Measurements from ENCODE around the gene TNFSF9. TPM values are rescaled to one million over a fixed set of nuclear protein-coding genes. Genes with fewer than 3 reads are reported as not detected.
"Not testable (repeated sequence)": the region's sequence is repeated elsewhere in the genome, so short reads cannot be mapped to it uniquely, and the experiment has no call there.

TNFSF9 gene
- total RNA-seq, 1 experiment from 2014 or later: 39.0 TPM

DNA sequence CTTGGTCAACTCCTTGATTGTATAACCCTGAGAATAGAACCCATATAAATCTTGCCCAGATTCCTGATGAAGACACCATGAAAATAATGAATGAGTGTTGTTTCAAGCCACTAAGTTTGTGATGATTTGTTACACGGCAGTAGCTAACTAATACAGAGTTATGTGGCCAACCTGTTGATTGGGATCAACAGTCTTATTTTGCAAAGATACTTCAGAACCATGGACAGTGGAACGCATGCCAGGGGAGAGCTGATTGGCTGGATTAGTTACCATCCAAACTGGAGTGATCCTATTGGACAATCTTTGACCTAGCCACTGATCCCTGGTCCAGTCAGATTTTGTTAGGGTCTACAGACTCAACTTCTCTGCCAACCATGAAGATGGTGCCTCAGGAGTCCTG lies 33.6 kb downstream of the TNFSF9 start:
- DNase-seq (ENCODE audit: low spot score): no peak
- in situ Hi-C loops (cut with HindIII; ENCODE audit: low sequenced_read_pairs): no loop called here

DNA sequence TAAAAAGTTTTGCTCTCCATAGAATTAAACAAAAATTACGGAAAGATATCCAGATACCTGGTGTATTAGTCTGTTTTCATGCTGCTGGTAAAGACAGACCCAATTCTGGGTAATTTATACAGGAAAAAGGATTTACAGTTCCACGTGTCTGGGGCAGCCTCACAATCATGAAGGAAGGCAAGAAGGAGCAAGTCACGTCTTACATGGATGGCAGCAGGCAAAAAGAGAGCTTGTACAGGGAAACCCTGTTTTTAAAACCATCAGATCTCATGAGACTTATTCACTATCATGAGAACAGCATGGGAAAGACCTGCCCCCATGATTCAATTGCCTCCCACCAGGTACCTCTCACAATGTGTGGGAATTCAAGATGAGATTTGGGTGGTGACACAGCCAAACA lies 35.9 kb downstream of the TNFSF9 start:
- in situ Hi-C loops (cut with HindIII; ENCODE audit: low sequenced_read_pairs); DNase-seq (ENCODE audit: low spot score): not testable (repeated sequence)

DNA sequence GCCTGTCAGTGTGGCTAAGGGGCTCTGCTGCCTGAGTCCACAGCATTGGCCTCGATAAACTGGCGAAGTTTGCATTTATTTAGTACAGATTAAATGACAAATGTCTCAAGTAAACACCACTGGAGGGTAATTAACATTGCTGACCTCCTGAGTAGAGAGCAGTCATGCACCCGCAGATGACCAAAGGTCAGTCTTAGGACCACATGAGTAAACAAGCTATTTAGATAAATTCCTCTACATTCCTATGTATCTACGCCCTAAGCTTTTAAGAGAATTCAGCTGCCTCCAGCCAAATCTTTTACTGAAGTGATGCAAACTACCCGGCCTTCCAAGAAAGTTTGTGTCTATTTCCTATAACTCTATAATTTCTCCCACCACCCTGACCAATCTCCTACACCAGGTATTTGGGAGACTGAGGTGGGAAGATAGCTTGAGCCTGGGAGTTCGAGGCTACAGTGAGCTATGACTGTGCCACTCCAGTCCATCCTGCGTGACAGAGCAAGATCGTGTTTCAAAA lies 37.2 kb downstream of the TNFSF9 start:
- in situ Hi-C loops (cut with HindIII; ENCODE audit: low sequenced_read_pairs): no loop called here
- no peak for DNase-seq (ENCODE audit: low spot score)

DNA sequence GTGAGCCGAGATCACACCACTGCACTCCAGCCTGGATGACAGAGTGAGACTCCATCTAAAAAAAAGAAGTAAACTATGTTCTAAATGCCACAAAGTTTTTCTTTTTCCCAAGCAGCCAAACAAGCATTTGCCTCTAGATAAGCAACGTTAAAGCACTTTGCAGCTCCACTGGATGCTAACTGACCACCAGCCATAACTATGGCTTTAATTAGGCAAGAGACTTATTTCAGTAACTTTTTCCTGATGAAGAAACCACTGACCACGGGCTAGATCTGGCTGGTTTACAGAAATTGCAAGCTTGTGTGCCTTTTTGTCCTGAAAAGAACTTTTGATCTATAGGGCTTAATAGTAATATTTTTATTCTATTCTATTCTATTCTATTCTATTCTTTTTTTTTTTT lies 38.0 kb downstream of the TNFSF9 start:
- DNase-seq (ENCODE audit: low spot score): no peak
- in situ Hi-C loops (cut with HindIII; ENCODE audit: low sequenced_read_pairs): no loop called here

DNA sequence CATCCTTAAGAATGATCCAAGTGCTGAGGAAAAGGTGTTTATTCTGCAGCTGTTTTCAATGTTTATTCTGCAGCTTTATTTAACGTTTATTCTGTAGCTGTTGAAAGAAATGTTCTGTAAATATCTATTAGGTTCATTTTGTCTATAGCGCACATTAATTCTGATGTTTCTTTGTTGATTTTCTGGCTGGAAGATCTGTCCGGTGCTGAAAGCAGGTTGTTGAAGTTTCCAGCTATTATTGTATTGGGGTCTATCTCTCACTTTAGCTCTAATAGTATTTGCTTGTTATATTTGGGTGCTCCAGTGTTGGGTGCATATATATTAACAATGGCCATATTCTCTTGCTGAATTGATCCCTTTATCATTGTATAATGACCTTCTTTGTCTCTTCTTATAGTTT lies 39.9 kb downstream of the TNFSF9 start:
- in situ Hi-C loops (cut with HindIII; ENCODE audit: low sequenced_read_pairs): no loop called here
- DNase-seq (ENCODE audit: low spot score): no peak

DNA sequence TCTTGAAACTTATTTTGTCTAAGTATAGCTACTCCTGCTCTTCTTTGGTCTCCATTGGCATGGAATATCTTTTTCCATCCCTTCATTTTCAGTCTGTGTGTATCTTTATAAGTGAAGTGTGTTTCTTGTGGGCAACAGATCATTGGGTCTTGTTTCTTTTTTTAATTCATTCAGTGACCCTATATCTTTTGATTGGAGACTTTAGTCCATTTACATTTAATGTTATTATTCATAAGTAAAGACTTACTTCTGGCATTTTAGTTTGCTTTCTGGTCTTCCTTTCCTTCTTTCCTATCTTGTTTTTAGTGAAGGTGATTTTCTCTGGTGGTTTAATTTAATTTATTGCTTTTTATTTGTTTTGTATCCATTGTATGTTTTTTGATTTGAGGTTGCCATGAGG lies 40.3 kb downstream of the TNFSF9 start:
- in situ Hi-C loops (cut with HindIII; ENCODE audit: low sequenced_read_pairs): no loop called here
- DNase-seq (ENCODE audit: low spot score): no peak

DNA sequence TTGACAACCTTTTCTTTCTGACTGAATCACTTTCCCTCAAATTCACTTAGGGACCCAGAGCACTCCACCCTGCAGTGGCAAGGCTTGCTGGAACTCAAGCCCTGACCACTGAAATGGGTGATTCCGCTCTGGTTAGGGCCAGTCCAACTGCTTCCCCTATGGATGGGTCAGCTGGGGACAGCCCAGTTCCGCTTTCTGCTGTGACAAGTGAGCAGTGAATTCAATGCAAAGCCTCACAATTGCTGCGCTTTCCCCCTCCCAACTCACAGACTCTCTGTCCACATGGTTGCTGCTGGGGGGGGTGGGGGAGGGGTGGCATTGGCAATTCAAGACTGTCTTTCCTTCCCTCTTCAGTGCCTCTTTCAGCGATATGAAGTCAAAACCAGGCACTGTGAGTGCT lies 41.4 kb downstream of the TNFSF9 start:
- in situ Hi-C loops (cut with HindIII; ENCODE audit: low sequenced_read_pairs): no loop called here
- DNase-seq (ENCODE audit: low spot score): no peak

DNA sequence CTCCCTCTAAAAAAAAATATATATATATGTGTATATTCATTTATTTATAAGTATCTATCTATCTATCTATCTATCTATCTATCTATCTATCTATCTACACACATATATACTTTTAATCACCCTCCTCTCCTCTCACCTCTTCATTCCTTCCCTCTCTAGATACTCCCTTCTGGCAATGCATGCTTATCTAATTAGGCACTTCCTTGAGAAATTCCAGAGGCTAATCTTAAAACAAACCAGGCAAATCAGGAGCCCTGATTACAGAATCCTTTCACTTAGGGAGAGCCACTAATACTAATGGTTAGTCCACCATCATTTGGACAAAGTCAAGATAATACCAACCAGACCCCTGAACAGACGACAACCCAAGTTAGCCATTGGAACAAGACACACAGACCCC lies 42.5 kb downstream of the TNFSF9 start:
- in situ Hi-C loops (cut with HindIII; ENCODE audit: low sequenced_read_pairs): no loop called here
- no peak for DNase-seq (ENCODE audit: low spot score)

DNA sequence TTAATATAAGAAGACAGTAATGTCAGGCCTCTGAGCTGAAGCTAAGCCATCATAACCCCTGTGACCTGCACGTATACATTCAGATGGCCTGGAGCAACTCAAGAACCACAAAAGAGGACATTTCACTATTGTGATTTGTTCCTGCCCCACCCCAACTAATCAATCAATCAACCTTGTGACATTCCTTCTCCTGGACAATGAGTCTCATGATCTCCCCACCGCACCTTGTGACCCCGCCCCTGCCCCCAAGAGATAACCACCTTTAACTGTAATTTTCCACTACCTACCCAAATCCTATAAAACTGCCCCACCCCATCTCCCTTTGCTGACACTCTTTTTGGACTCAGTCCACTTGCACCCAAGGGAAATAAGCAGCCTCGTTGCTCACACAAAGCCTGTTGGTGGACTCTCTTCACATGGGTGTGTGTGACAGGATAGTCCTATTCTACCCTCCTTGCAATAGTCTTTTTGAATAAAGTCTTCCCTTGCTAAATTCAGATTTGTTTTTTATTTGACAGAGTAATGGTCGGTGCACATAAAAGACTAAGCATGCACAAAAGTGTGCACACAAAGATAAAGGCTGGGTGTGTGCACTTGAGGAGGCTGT lies 46.1 kb downstream of the TNFSF9 start:
- DNase-seq (ENCODE audit: low spot score): no peak
- in situ Hi-C loops (cut with HindIII; ENCODE audit: low sequenced_read_pairs): no loop called here

DNA sequence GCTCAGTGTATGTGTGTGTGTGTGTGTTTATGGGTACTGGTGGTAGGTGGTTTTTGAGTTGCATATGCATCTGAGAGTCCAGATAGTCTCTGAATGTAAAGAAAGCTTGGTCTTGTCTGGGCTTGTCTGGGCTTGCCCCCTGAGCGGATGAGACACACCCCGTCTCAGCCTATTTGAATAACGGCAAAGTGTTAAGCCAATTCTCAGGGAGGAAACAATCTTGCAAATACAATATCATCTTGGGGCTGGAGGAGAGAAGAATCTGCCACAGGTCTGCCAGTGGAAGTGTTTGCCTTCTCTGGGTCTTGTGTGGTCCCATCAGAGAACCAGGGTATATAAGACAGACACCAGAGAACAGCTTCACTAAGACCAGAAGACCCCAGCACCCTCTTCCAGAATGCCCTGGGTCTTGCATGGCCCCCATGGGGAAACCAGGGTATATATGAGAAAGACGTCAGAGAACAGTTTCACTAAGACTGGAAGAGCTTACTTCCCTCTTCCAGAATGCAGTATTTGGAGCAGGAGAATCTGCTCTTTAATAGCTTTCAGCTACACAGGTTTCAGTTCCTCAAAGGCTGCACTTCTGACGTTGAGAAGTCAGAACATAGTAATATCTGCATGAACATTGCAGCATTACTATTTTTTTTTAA lies 46.8 kb downstream of the TNFSF9 start:
- in situ Hi-C loops (cut with HindIII; ENCODE audit: low sequenced_read_pairs): no loop called here
- DNase-seq (ENCODE audit: low spot score): peak; percentile 12

DNA sequence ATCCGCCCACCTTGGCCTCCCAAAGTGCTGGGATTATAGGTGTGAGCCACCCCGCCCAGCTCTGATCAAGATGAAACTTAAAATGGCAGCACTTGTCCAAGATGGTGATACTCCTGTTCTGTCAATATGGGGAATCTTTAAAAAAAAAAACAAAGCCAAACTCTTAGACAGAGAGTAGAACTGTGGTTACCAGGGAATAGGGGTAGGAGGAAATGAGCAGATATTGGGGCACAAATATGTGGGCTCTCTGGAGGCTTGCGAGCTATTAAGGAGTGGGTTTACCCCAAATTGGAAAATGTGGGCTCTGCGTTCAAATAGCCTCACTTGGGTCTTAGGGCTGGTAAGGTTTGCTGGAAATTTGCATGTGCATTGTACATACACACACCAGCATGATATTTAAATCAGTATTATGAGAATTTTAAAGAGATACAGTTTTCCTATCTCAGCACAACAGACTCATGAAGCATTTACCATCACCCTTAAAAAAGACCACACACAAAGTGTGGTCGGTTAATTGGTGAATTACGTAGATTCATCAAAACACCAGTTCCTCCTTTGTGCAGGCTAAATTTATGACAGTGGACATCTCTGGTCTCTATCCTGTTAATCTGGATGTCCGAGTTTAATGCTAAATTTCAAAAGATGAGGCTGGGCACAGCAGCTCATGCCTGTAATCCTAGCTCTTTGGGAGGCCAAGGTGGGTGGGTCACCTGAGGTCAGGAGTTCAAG lies 48.8 kb downstream of the TNFSF9 start:
- no peak for DNase-seq (ENCODE audit: low spot score)
- in situ Hi-C loops (cut with HindIII; ENCODE audit: low sequenced_read_pairs): no loop called here

DNA sequence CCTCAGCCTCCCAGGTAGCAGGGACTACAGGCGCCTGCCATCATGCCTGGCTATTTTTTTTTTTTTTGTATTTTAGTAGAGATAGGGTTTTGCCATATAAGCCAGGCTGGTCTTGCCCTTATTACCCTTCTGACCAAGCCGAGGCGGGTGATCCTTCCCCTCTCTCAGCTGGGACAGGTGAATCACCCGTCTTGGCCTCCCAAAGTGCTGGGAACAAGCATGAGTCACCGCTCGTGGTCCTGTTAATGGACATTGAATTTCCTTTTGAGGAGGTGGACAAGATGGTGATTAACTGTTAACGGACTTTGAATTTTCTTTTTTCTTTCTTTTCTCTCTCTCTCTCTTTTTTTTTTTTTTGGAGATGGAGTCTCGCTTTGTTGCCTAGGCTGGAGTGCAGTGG lies 49.5 kb downstream of the TNFSF9 start:
- DNase-seq (ENCODE audit: low spot score): no peak
- in situ Hi-C loops (cut with HindIII; ENCODE audit: low sequenced_read_pairs): no loop called here

DNA sequence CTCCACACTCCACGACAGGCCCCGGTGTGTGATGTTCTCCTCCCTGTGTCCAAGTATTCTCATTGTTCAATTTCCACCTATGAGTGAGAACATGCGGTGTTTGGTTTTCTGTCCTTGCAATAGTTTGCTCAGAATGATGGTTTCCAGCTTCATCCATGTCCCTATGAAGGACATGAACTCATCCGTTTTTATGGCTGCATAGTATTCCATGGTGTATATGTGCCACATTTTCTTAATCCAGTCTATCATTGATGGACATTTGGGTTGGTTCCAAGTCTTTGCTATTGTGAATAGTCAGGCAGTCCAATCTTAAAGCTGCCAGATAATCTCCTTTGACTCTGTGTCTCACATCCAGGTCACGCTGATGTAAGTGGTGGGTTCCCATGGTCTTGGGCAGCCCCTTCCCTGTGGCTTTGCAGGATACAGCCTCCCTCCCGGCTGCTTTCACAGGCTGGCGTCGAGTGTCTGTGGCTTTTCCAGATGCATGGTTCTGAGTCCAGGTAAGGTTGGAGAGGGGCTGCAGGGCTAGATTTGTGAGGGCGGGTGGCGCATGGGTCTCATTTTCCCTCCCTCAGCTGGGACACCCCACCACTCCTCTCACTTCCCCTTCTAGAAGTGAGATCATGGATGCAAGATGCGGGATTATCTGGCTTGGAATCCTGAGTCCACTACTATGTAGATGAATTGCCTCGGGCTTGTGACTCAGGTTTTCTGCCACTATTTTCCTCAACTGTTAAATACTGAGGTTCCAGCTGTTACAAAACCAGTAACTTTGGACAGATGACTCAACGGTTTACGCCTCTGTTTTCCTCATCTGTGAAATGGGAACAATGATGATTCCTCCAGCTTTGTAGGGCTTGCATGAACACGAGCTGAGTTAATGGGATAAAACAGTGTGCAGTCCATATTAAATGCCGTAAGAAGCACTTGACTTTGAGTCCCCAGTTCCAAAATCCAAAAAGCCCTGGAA lies 52.0 kb downstream of the TNFSF9 start:
- DNase-seq (ENCODE audit: low spot score); in situ Hi-C loops (cut with HindIII; ENCODE audit: low sequenced_read_pairs): not testable (repeated sequence)

Other genes starting within 250 kb of the TNFSF9 start
- gene ACER1, start 197.4 kb upstream of the TNFSF9 start, total RNA-seq (2014; rRNA removed; shearing (Covaris generic)): not detected in 2 replicates
- 145 and 195 TPM in 2 replicates for gene CLPP, start 169.5 kb upstream of the TNFSF9 start, total RNA-seq (2014; rRNA removed; shearing (Covaris generic))
- 105 and 149 TPM in 2 replicates for gene ALKBH7, start 158.2 kb upstream of the TNFSF9 start, total RNA-seq (2014; rRNA removed; shearing (Covaris generic))
- gene PSPN, start 155.1 kb upstream of the TNFSF9 start, total RNA-seq (2014; rRNA removed; shearing (Covaris generic)): 1.1 and 1.4 TPM in 2 replicates
- gene GTF2F1, start 137.9 kb upstream of the TNFSF9 start, total RNA-seq (2014; rRNA removed; shearing (Covaris generic)): 147 and 163 TPM in 2 replicates
- 170 and 189 TPM in 2 replicates for gene KHSRP, start 106.2 kb upstream of the TNFSF9 start, total RNA-seq (2014; rRNA removed; shearing (Covaris generic))
- gene SLC25A41, start 97.3 kb upstream of the TNFSF9 start, total RNA-seq (2014; rRNA removed; shearing (Covaris generic)): 1.3 TPM in 1 of 2 replicates, not detected in the other
- 57.6 and 60.6 TPM in 2 replicates for gene SLC25A23, start 71.2 kb upstream of the TNFSF9 start, total RNA-seq (2014; rRNA removed; shearing (Covaris generic))
- gene CRB3, start 66.8 kb upstream of the TNFSF9 start, total RNA-seq (2014; rRNA removed; shearing (Covaris generic)): 1.9 TPM in 1 of 2 replicates, not detected in the other
- gene DENND1C, start 49.2 kb upstream of the TNFSF9 start, total RNA-seq (2014; rRNA removed; shearing (Covaris generic)): not detected in 2 replicates
- 2.1 and 3.3 TPM in 2 replicates for gene TUBB4A, start 28.7 kb upstream of the TNFSF9 start, total RNA-seq (2014; rRNA removed; shearing (Covaris generic))
- gene CD70, start 60.1 kb downstream of the TNFSF9 start, total RNA-seq (2014; rRNA removed; shearing (Covaris generic)): 131 and 143 TPM in 2 replicates
- gene TNFSF14, start 139.1 kb downstream of the TNFSF9 start, total RNA-seq (2014; rRNA removed; shearing (Covaris generic)): not detected in 2 replicates
- gene C3, start 189.6 kb downstream of the TNFSF9 start, total RNA-seq (2014; rRNA removed; shearing (Covaris generic)): 2.1 and 2.3 TPM in 2 replicates
- 27.5 and 34.7 TPM in 2 replicates for gene GPR108, start 206.6 kb downstream of the TNFSF9 start, total RNA-seq (2014; rRNA removed; shearing (Covaris generic))
- 74.8 and 108 TPM in 2 replicates for gene TRIP10, start 208.7 kb downstream of the TNFSF9 start, total RNA-seq (2014; rRNA removed; shearing (Covaris generic))
- gene SH2D3A, start 236.4 kb downstream of the TNFSF9 start, total RNA-seq (2014; rRNA removed; shearing (Covaris generic)): 12.2 and 16.1 TPM in 2 replicates
- gene VAV1, start 241.7 kb downstream of the TNFSF9 start, total RNA-seq (2014; rRNA removed; shearing (Covaris generic)): not detected in 2 replicates